Naive thymus-derived CD4-positive, alpha-beta T cell (primary cell): ENCODE results near the gene HTR4. TPM values are rescaled to one million over a fixed set of nuclear protein-coding genes. Genes with fewer than 3 reads are reported as not detected.
"Not testable (repeated sequence)": the region's sequence is repeated elsewhere in the genome, so short reads cannot be mapped to it uniquely, and the experiment has no call there.

Experiments
- ATAC-seq: fragments of 150-1000 bp; cut with Tn5 transposase; 2 replicates; pipeline ENCODE4 v1.10.0; 2021; ENCODE audit warnings: mild to moderate bottlenecking, moderate library complexity
- CTCF ChIA-PET: fragments of 350-600 bp; sonication (Branson Sonifier 250); formaldehyde crosslinking; loops from one replicate; lab custom pipeline; 2021; ENCODE audit warnings: antibody characterized with exemption; lab: Charles Lee
- POLR2A ChIA-PET: fragments of 350-600 bp; sonication (Branson Sonifier 250); formaldehyde crosslinking; loops from one replicate; lab custom pipeline; 2021; ENCODE audit warnings: antibody characterized with exemption, inconsistent platforms; lab: Charles Lee
- DNase-seq, 9 donors: peaks; one replicate each; pipeline versions ENCODE4 v3.0.0 to v3.0.0-alpha.2; 2020 to 2022; ENCODE audit warnings: mixed read lengths in 1 of 9
- H3K27ac ChIP-seq: one replicate; pipeline ENCODE4 v1.7.0; 2013; ENCODE audit warnings: mild to moderate bottlenecking, low read depth, low read length, moderate library complexity
- H3K27me3 ChIP-seq, 2 donors: one replicate each; pipeline ENCODE4 v1.7.0; 2013; ENCODE audit warnings: low read length in 2 of 2, mild to moderate bottlenecking in 2 of 2, moderate library complexity in 2 of 2; ENCODE audit not compliant: control insufficient read depth in 2 of 2, insufficient read depth in 2 of 2
- H3K36me3 ChIP-seq, 3 experiments: 1 replicate in 2 of 3; 2 replicates in 1 of 3; pipeline ENCODE4 v1.7.0; 2013; ENCODE audit warnings: low read length in 3 of 3, mild to moderate bottlenecking in 3 of 3, moderate library complexity in 1 of 3; ENCODE audit not compliant: insufficient read depth in 3 of 3, control insufficient read depth in 2 of 3
- H3K4me1 ChIP-seq, 2 donors: one replicate each; pipeline ENCODE4 v1.7.0; 2013; ENCODE audit warnings: low read length in 2 of 2, mild to moderate bottlenecking in 2 of 2, moderate library complexity in 1 of 2; ENCODE audit not compliant: control insufficient read depth in 2 of 2, insufficient read depth in 2 of 2
- H3K4me3 ChIP-seq: 2 replicates; pipeline ENCODE4 v1.7.0; 2013; ENCODE audit warnings: mild to moderate bottlenecking, low read length
- H3K9me3 ChIP-seq, 3 experiments: 1 replicate in 2 of 3; 2 replicates in 1 of 3; pipeline ENCODE4 v1.7.0; 2013; ENCODE audit warnings: low read length in 3 of 3; ENCODE audit not compliant: control insufficient read depth in 2 of 3
- H3K27ac Mint-ChIP-seq, 9 donors: one replicate each; pipeline ENCODE4 v1.8.0; 2020 to 2022; ENCODE audit warnings: mixed read lengths in 9 of 9, mild to moderate bottlenecking in 8 of 9, moderate library complexity in 5 of 9, inconsistent platforms in 2 of 9
- H3K27me3 Mint-ChIP-seq, 5 donors: one replicate each; pipeline ENCODE4 v1.8.0; 2021 to 2022; ENCODE audit warnings: mixed read lengths in 5 of 5, mild to moderate bottlenecking in 1 of 5
- H3K36me3 Mint-ChIP-seq, 5 donors: one replicate each; pipeline ENCODE4 v1.8.0; 2020 to 2022; ENCODE audit warnings: mixed read lengths in 5 of 5, mild to moderate bottlenecking in 3 of 5, inconsistent platforms in 1 of 5
- H3K4me1 Mint-ChIP-seq, 7 donors: one replicate each; pipeline ENCODE4 v1.8.0; 2020 to 2022; ENCODE audit warnings: mixed read lengths in 7 of 7, mild to moderate bottlenecking in 3 of 7, inconsistent platforms in 1 of 7
- H3K4me3 Mint-ChIP-seq, 10 donors: one replicate each; pipeline ENCODE4 v1.8.0; 2020 to 2022; ENCODE audit warnings: mild to moderate bottlenecking in 10 of 10, mixed read lengths in 10 of 10, moderate library complexity in 6 of 10, inconsistent platforms in 2 of 10
- H3K9me3 Mint-ChIP-seq, 11 donors: one replicate each; pipeline ENCODE4 v1.8.0; 2020 to 2022; ENCODE audit warnings: mixed read lengths in 11 of 11, mild to moderate bottlenecking in 4 of 11, inconsistent platforms in 1 of 11, moderate library complexity in 1 of 11
- intact Hi-C, 2 donors: fragments of 100-400 bp; cut with micrococcal nuclease; formaldehyde crosslinking; loops; one replicate each; pipeline ENCODE4 v1.15.1; 2023
- polyA plus RNA-seq, 2 donors: library from polyadenylated mRNA; unstranded; fragments of 300-500 nt; fragmentation: Illumina TruSeq; gene quantifications; one replicate each; pipeline ENCODE4 v1.2.3, GENCODE V29; 2021
- total RNA-seq, 6 experiments: library from RNA in 5 of 6; stranded (reverse) in 5 of 6; gene quantifications; 1 replicate in 5 of 6; 2 replicates in 1 of 6; pipeline ENCODE4 v1.2.3 and lab custom pipeline; 2021 to 2026

The HTR4 gene
- total and polyA plus RNA-seq, 7 experiments from 2014 or later: not detected

- Histone ChIP-seq H3K27me3 (no peaks in the 10 kb centered on the region), H3K36me3 (no peaks in the 10 kb centered on the region), H3K4me1 (no peaks in the 10 kb centered on the region), H3K9me3 (no peaks in the 10 kb centered on the region), H3K27ac (no peak overlapping the region), H3K4me3 (no peak overlapping the region)
- no peak for DNase-seq
- Mint-ChIP-seq H3K27ac (no peak overlapping the region), H3K9me3 (peaks cover 2 to 22% (median 9%) of the 10 kb centered on the region in 11 donors), H3K36me3 (no peaks in the 10 kb centered on the region), H3K27me3 (peaks cover 4 to 26% (median 20%) of the 10 kb centered on the region in 5 donors), H3K4me3 (no peak overlapping the region), H3K4me1 (peaks cover 0 to 3% (median 0%) of the 10 kb centered on the region in 7 donors)
- CTCF ChIA-PET: no interaction called here
- no peak for ATAC-seq
- POLR2A ChIA-PET: no interaction called here
- intact Hi-C loops: no loop called here
Observed at GRCh38 chr5:148685520-148686134, 31.3 kb upstream of the HTR4 start.

DNA sequence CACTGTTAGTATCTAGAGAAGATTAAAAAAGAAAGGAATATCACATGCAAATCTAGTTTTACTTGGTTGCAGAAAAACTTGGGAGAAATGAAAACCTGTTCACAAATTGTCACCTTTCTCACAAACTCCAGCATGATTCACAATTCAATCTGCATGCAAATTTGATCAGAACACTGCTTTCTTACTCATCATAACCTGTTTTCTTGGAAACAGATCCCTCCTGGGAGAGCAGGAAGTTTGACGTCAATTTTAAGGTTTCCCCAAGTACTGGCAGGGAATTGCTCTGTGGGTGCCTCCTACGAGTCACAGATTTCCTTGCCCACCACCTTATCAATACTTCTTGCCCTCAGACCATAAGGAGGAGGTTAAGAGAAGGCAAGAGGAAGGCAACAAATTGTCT is 30.2 kb upstream of the HTR4 start:
- ChIA-PET CTCF (no interaction called here), POLR2A (interaction anchor here (0.7 kb wide), 1 partner anchor 130 kb away, joined by 3 read pairs; no protein-coding TSS in a partner anchor)
- H3K36me3 Mint-ChIP-seq: no peaks in the 10 kb centered on the region
- no peaks in the 10 kb centered on the region for H3K4me1 ChIP-seq
- H3K27me3 ChIP-seq: no peaks in the 10 kb centered on the region
- DNase-seq (no peak), ATAC-seq (no peak)
- H3K27me3 Mint-ChIP-seq: peaks cover 6 to 26% (median 15%) of the 10 kb centered on the region in 5 donors
- H3K36me3 ChIP-seq: no peaks in the 10 kb centered on the region
- peaks cover 0 to 3% (median 0%) of the 10 kb centered on the region in 7 donors for H3K4me1 Mint-ChIP-seq
- intact Hi-C loops: no loop called here
- H3K9me3 ChIP-seq: no peaks in the 10 kb centered on the region
- no peak overlapping the region for H3K27ac Mint-ChIP-seq
- no peak overlapping the region for H3K27ac ChIP-seq
- H3K9me3 Mint-ChIP-seq: peaks cover 2 to 20% (median 8%) of the 10 kb centered on the region in 11 donors
- no peak overlapping the region for H3K4me3 ChIP-seq
- no peak overlapping the region for H3K4me3 Mint-ChIP-seq

DNA sequence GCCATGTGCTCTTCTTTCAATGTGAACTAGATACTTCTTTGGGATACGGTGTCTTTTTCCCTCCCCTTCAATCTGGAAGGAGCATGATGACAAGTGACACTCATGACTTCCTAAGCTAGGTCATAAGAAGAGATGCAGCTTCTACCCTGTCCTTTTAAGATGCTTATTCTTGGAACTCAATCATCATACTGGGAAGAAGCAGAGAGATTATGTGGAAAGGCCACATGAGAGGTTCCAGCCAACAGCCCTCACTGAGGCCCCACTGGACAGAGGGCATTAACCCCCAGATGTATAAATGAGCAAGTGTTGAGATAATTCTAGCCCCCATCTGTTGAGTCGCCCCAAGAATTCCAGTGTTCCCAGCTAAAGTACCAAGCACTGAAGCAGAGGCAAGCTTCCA is 29.3 kb upstream of the HTR4 start:
- DNase-seq: no peak
- peaks cover 0 to 13% (median 6%) of the 10 kb centered on the region in 11 donors for H3K9me3 Mint-ChIP-seq
- ATAC-seq: no peak
- ChIA-PET POLR2A (no interaction called here), CTCF (no interaction called here)
- H3K27me3 Mint-ChIP-seq: peaks cover 4 to 25% (median 15%) of the 10 kb centered on the region in 5 donors
- no peaks in the 10 kb centered on the region for H3K9me3 ChIP-seq
- H3K36me3 ChIP-seq: no peaks in the 10 kb centered on the region
- H3K4me3 Mint-ChIP-seq: no peak overlapping the region
- H3K27ac ChIP-seq: no peak overlapping the region
- no peaks in the 10 kb centered on the region for H3K36me3 Mint-ChIP-seq
- H3K4me1 ChIP-seq: no peaks in the 10 kb centered on the region
- no peak overlapping the region for H3K4me3 ChIP-seq
- no peak overlapping the region for H3K27ac Mint-ChIP-seq
- intact Hi-C loops: no loop called here
- H3K4me1 Mint-ChIP-seq: peaks cover 0 to 3% (median 0%) of the 10 kb centered on the region in 7 donors
- H3K27me3 ChIP-seq: no peaks in the 10 kb centered on the region

DNA sequence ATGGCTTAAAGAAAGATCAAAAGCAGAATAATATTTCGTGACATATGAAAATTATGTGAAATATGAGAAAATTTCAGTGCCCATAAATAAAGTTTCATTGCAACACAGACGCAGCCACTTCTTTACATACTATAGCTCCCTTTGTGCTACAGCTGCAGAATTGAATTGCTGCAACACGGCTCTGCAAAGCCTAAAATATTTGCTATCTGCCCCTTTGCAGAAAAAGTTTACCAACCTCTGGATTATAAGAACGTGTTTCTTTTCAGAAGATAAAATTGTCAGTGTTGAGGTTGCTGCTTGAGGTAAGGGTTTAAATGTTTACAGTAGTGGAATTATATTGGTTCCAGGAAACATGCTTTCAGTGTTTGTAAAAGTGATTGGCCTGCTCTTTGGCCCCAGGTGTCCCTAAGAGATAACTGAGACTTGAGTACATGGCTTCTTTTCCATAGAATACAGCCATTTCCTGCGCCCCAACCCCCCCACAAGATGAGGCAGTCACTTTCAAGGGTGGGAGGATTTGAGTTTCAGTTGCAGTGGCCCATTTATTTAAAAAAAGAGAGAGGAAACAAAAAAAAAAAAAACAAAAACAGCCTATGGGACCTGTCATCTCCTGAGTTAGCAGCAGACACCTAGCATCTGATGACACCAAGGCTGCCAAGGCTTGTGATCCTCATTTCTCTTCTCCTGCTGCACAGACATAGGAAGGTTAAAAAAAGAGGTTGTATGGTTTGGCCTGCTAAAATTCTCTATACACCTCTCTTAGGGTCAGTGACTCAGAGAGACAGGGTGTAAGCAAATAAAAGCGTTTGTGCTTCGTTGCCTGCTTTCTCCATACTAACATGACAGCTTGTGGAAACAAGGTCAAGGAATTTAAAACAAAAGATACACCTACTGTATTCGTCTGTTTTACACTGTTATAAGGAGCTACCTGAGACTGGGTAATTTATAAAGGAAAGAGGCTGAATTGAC is 28.0 kb upstream of the HTR4 start:
- ChIA-PET CTCF (no interaction called here), POLR2A (no interaction called here)
- no peaks in the 10 kb centered on the region for H3K4me1 ChIP-seq
- DNase-seq: no peak
- H3K4me1 Mint-ChIP-seq: peaks cover 0 to 3% (median 0%) of the 10 kb centered on the region in 7 donors
- H3K36me3 ChIP-seq: no peaks in the 10 kb centered on the region
- H3K4me3 ChIP-seq: no peak overlapping the region
- H3K27me3 Mint-ChIP-seq: peaks cover 3 to 25% (median 12%) of the 10 kb centered on the region in 5 donors
- no peak overlapping the region for H3K4me3 Mint-ChIP-seq
- H3K27ac Mint-ChIP-seq: no peak overlapping the region
- peaks cover 0 to 5% (median 0%) of the 10 kb centered on the region in 11 donors for H3K9me3 Mint-ChIP-seq
- no peaks in the 10 kb centered on the region for H3K36me3 Mint-ChIP-seq
- no peaks in the 10 kb centered on the region for H3K27me3 ChIP-seq
- H3K27ac ChIP-seq: no peak overlapping the region
- no peak for ATAC-seq
- no peaks in the 10 kb centered on the region for H3K9me3 ChIP-seq
- intact Hi-C loops: no loop called here

- ATAC-seq (no peak), DNase-seq (no peak)
- H3K27me3 ChIP-seq: no peaks in the 10 kb centered on the region
- H3K27ac Mint-ChIP-seq: no peak overlapping the region
- CTCF ChIA-PET: no interaction called here
- no peak overlapping the region for H3K27ac ChIP-seq
- H3K4me1 ChIP-seq: no peaks in the 10 kb centered on the region
- H3K36me3 ChIP-seq: no peaks in the 10 kb centered on the region
- POLR2A ChIA-PET: no interaction called here
- H3K36me3 Mint-ChIP-seq: no peaks in the 10 kb centered on the region
- intact Hi-C loops: no loop called here
- H3K9me3 ChIP-seq: no peaks in the 10 kb centered on the region
- H3K4me3 Mint-ChIP-seq: no peak overlapping the region
- no peaks in the 10 kb centered on the region for H3K9me3 Mint-ChIP-seq
- peaks cover 3 to 22% (median 7%) of the 10 kb centered on the region in 5 donors for H3K27me3 Mint-ChIP-seq
- H3K4me3 ChIP-seq: no peak overlapping the region
- peaks cover 0 to 3% (median 0%) of the 10 kb centered on the region in 7 donors for H3K4me1 Mint-ChIP-seq
Observed at GRCh38 chr5:148681157-148682057, 27.1 kb upstream of the HTR4 start.

DNA sequence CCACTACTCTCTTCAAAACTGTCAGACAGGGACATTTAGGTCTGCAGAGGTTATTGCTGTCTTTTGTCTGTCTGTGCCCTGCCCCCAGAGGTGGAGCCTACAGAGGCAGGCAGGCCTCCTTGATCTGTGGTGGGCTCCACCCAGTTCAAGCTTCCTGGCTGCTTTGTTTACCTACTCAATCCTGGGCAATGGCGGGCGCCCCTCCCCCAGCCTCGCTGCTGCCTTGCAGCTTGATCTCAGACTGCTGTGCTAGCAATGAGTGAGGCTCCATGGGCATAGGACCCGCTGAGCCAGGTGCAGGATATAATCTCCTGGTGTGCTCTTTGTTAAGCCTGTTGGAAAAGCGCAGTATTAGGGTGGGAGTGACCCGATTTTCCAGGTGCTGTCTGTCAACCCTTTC is 19.4 kb upstream of the HTR4 start:
- H3K27me3 Mint-ChIP-seq: peaks cover 0 to 17% (median 12%) of the 10 kb centered on the region in 5 donors
- H3K27ac Mint-ChIP-seq, H3K4me1 ChIP-seq, H3K36me3 ChIP-seq, POLR2A ChIA-PET, H3K4me1 Mint-ChIP-seq, H3K4me3 Mint-ChIP-seq, ATAC-seq, H3K27me3 ChIP-seq, CTCF ChIA-PET, H3K9me3 ChIP-seq, DNase-seq, H3K36me3 Mint-ChIP-seq, H3K27ac ChIP-seq, intact Hi-C loops, H3K4me3 ChIP-seq: not testable (repeated sequence)
- H3K9me3 Mint-ChIP-seq: peaks cover 0 to 25% (median 8%) of the 10 kb centered on the region in 11 donors
